Activated naive CD4-positive, alpha-beta T cell treated with anti-CD3 and anti-CD28 coated beads, Interleukin-2, amount 50 U/mL, for 24 hours (primary cell): Measurements from ENCODE around the gene CEMP1.

ENCODE experiments used
- H3K27ac Mint-ChIP-seq: one replicate; pipeline ENCODE4 v1.8.0; 2021; ENCODE audit warnings: mild to moderate bottlenecking, mixed read lengths
- H3K27me3 Mint-ChIP-seq: one replicate; pipeline ENCODE4 v1.8.0; 2021; ENCODE audit warnings: mixed read lengths
- H3K36me3 Mint-ChIP-seq: one replicate; pipeline ENCODE4 v1.8.0; 2021; ENCODE audit warnings: mixed read lengths
- H3K4me1 Mint-ChIP-seq: one replicate; pipeline ENCODE4 v1.8.0; 2021; ENCODE audit warnings: mixed read lengths
- H3K4me3 Mint-ChIP-seq: one replicate; pipeline ENCODE4 v1.8.0; 2021; ENCODE audit warnings: mild to moderate bottlenecking, mixed read lengths
- H3K9me3 Mint-ChIP-seq: one replicate; pipeline ENCODE4 v1.8.0; 2021; ENCODE audit warnings: mixed read lengths

The CEMP1 gene

DNA sequence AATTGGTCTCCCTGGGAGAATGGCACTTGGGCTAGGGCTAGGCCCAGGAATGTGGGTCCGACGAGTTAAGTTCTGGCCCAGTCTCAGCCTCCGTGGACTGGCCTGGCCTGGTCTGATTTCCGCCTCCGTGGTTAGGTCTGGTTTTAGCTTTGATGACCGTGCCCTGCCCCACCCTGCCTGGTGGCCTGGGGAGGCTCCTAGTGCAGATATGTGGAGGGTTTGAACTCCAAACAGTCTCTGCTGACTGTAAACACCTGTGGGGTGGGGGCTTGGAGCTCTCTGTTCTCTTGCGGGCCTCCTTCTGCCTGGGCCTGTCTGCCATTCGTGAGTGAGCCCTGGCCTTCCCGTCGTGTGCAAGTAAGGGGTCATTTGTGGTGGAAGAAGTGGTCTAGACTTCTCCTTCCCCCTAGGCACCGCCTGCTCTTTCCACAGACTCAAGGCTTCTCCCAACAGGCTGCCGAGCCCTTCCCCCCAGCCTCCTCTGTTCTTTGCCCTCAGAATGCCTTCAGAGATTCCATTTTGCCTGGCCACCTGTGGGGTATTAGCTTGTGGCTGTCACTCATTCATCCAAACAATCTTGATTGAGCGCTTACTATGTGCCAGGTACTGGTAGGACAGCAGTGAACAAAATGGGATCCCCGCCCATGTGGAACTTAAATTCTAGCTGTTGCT lies 15.9 kb downstream of the CEMP1 start:
- Mint-ChIP-seq H3K4me3 (peak overlapping the region; percentile 91), H3K27ac (peak overlapping the region; percentile 90), H3K9me3 (no peaks in the 10 kb centered on the region), H3K36me3 (peaks cover 2% of the 10 kb centered on the region), H3K27me3 (no peaks in the 10 kb centered on the region), H3K4me1 (peaks cover 60% of the 10 kb centered on the region)

DNA sequence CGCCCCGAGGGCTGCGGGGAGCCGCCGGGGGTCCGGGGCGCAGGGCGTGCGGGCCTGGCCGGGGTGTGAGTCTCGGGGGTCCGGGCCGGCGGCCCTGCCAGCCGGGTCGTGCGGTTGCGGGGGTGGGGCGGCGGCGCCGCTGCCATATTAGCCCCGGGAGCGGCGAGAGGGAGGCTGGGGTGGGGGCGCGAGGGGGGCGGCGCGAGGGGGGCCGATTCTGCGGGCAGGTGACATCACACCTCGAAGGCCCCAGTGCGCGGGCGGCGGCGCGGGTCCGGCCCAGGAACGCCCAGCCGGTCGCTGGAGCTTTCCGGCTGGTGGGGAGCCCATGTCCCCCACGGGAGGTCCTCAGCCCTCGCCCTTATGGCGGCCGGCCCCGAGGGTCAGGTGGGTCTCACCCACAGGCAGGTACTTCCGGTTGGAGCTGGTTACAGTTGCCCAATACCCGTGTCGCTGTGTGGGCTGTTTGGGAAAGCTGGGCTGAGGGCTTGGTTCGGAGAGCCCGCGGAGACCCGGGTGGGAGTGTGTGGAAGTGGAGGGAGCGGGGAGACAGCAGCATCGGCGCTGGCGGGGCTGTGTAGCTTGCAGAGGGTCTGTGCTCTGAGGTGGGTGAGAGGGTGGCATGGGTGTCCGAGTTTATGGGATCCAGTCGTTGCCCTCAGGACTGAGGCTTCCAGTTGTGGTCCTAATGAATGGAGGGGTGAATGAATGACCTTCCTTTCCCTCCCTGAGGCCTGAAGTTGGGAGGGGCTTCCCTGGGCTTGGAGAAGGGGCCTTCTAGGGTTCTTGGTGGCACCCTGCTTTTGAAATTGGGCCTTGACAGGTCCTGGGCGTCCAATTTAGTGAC lies 16.7 kb downstream of the CEMP1 start:
- Mint-ChIP-seq H3K27me3 (no peaks in the 10 kb centered on the region), H3K27ac (peak overlapping the region; percentile 90), H3K9me3 (no peaks in the 10 kb centered on the region), H3K36me3 (no peaks in the 10 kb centered on the region), H3K4me1 (peaks cover 54% of the 10 kb centered on the region), H3K4me3 (peak overlapping the region; percentile 91)

DNA sequence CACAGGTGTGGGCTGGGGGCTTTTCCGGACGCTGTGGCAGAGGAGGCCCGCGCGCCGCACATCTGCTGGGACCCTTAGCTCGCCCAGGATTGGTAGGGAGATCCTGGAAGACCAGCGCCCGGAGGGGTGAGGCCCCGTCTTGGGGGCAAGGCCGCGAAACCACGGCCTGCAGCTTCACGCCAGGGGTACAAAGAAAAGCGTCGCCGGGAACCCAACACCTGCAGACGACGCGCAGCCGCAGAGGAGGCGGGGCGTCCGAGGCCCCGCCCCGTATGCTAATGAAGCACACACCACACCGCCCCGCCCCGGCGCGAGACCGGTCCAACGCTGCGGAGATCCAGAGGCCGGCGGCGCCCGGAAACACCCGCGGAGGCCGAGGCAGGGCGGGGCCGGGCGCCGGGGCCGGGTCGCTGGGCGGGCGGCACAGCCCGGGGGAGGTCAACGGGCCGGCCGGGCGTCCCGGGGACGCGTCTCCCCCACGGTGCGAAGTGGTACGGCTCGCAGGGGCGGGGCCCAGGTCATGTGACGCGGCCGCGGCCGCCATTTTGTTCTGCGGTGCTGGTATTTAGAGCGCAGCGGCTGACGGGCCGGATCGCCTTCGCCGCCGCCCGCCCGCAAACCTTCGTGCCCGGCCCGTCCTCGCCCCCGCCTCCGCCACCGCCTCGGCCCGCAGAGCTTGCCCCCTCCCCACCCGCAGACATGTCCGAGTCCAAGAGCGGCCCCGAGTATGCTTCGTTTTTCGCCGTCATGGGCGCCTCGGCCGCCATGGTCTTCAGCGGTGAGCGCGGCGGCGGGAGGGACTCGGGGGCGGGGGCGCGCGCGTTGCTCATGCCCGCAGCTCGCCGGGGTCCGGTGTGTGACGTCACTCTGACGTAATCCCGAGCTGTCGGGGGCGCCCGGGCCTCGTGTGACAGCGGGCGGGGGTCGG lies 17.5 kb downstream of the CEMP1 start, which contains the start of gene ATP6V0C:
TSS of gene ATP6V0C (plus strand) at position 548 of the 928 bp plus-strand sequence. CDS start at position 700, 152 bp downstream.
- H3K9me3 Mint-ChIP-seq: no peaks in the 10 kb centered on the region
- H3K27me3 Mint-ChIP-seq: no peaks in the 10 kb centered on the region
- peaks cover 48% of the 10 kb centered on the region for H3K4me1 Mint-ChIP-seq
- peak within 1 kb of the TSS; percentile 96 for H3K27ac Mint-ChIP-seq
- H3K36me3 Mint-ChIP-seq: no peaks in the 10 kb centered on the region
- peak within 1 kb of the TSS; percentile 91 for H3K4me3 Mint-ChIP-seq

DNA sequence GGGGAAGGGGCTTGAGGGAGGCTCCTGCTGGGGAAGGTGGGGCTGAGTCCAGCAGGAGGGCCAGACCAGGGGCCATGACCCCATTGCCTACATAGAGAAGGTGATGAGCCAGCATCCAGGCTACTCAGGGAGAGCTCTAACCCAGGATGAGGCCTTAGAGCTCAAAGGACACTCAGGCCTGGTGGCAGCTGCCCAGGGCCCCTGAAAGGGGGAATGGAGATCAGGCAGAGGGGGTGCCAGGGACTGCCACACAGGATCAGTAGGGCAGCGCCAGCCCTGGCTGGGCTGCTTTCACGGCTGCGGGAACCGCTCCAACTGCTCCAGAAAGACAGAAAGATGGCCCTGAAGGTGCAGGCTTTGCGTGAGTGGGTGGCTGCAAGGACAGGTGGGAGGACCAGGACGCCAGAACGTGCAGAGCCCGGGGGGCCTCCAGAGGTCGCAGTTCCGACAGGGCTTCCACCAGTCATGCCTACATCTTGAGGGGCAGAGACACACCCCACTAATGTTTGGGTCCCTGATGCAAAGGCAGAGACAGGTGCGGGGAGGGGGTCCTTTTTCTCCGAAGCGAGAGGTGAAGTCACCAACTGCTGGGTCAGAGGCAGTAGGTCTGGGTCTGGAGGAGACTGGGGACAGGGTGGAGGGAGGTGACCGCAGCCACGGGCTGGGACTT lies 18.3 kb downstream of the CEMP1 start:
- no peaks in the 10 kb centered on the region for H3K36me3 Mint-ChIP-seq
- peak overlapping the region; percentile 86 for H3K27ac Mint-ChIP-seq
- peaks cover 41% of the 10 kb centered on the region for H3K4me1 Mint-ChIP-seq
- no peaks in the 10 kb centered on the region for H3K9me3 Mint-ChIP-seq
- peak overlapping the region; percentile 89 for H3K4me3 Mint-ChIP-seq
- no peaks in the 10 kb centered on the region for H3K27me3 Mint-ChIP-seq

DNA sequence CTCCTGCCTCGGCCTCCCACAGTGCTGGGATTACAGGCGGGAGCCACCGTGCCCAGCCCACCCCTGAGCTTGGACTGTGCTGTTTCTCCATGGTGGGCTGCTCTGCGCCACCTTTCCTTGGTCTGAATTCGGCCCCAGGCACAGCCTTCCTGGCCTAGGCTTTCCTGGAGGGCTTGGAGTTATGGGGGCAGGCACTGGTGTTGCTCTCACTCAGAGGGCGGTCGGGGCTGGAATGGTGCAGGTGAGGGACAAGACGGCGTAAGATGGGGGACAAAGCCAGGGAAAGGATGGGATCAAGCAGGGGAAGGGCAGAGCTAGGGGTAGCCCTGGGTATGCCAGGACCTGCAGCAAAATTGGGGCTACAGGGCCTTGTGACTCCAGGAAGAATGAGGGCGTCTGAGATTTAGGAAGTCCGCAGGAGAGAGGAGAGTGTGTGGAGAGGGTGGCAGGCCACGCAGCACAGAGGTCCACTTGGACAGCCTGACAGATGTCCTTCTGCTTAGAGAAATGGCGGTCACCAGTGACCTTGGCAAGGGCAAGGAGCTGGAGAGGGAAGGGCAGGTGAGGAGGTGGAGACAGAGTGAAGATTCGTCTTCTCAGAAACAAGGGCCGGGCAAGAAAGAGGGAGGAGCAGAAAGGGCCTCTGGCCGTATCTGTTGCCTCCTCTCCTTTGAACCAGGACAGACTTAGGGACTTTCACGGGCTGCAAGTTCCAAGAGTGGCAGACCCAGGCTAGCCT lies 19.0 kb downstream of the CEMP1 start:
- H3K27ac Mint-ChIP-seq: peak overlapping the region; percentile 63
- H3K36me3 Mint-ChIP-seq: no peaks in the 10 kb centered on the region
- no peaks in the 10 kb centered on the region for H3K27me3 Mint-ChIP-seq
- peaks cover 34% of the 10 kb centered on the region for H3K4me1 Mint-ChIP-seq
- H3K9me3 Mint-ChIP-seq: no peaks in the 10 kb centered on the region
- H3K4me3 Mint-ChIP-seq: peak overlapping the region; percentile 89

DNA sequence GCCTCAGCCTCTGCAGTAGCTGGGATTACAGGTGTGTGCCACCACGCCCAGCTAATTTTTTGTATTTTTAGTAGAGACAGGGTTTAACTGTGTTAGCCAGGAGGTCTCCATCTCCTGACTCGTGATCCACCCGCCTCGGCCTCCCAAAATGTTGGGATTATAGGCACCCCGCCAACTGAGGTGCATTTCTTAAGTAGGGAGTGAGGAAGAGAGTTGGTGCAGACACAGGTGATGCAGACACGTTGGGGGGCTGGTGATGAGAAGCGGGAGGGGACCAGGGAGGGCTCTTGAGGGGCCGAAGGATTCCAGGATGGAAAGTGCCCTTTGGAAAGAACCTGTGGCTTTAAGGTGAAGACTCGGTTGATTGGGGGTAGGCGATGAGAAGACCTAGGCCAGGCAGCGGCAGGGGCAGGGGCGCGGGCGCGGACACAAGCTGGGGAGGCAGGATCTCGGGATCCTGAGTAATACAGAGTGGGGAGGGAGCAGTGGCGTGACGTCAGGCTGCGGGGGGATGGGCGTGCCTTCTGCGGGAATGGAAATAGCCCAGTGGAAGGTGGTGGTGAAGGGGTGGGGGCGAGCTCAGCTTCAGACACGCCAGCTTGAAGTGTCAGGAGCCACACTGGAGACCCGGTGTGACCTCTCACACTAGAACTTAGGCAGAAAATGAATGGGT lies 19.9 kb downstream of the CEMP1 start:
- H3K27me3 Mint-ChIP-seq: no peaks in the 10 kb centered on the region
- no peaks in the 10 kb centered on the region for H3K9me3 Mint-ChIP-seq
- no peak overlapping the region for H3K27ac Mint-ChIP-seq
- H3K4me1 Mint-ChIP-seq: peaks cover 25% of the 10 kb centered on the region
- H3K4me3 Mint-ChIP-seq: no peak overlapping the region
- H3K36me3 Mint-ChIP-seq: no peaks in the 10 kb centered on the region

DNA sequence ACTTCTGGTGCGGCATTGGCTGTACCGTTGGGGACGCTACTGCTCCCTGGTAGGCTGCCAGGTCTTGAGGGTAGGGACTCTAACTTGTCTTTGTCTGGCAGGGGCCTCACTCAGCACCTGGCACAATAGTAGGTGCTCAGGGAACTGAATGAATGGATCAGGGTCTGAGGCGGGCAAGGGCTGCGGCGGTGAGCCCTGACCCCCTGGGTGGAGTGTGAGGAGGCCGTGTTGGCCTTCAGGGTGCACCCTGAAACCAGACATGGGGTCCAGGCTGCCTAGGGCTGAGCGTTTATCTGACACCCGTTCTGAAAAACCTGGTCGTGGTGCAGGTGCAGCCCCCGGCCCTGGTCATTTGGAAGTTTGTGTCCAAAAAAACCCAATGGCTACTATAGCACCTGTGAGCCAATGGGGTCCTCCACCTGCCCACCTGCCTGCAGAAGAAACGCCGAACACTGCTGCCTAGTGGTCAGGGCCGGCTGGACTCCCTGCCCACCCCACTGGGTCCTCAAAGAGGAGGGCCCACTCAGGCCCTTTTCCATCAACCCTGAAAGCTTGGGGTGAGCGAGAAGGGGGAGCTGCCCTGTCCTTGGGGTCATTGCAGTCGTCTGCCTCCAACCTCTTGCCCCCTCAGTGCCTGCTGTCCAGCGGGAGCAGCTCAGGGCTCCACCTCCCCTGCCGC lies 22.3 kb downstream of the CEMP1 start:
- no peaks in the 10 kb centered on the region for H3K36me3 Mint-ChIP-seq
- H3K9me3 Mint-ChIP-seq: no peaks in the 10 kb centered on the region
- H3K4me1 Mint-ChIP-seq: peaks cover 13% of the 10 kb centered on the region
- H3K4me3 Mint-ChIP-seq: no peak overlapping the region
- H3K27ac Mint-ChIP-seq: no peak overlapping the region
- no peaks in the 10 kb centered on the region for H3K27me3 Mint-ChIP-seq

DNA sequence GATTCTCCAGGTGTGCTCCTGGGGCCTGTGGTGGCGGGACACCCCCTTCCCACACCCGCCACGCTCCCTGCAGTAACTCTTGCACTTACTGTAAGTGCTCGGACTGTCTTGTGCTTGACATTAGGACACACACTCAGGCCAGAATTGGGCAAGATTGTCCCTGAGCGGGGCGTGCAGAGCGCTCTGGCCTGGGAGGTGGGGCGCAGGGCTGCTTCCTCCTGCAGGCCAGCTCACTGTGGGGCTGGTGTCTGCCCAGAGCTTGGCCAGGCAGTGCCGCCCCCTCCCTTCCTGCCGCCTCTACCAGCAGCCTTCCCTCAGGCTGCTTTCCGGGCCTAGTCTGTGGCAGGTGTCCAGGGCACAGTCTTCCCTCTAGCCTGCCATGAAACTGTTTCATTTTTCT lies 23.5 kb downstream of the CEMP1 start:
- H3K4me1 Mint-ChIP-seq: peaks cover 6% of the 10 kb centered on the region
- H3K27me3 Mint-ChIP-seq: no peaks in the 10 kb centered on the region
- no peak overlapping the region for H3K27ac Mint-ChIP-seq
- no peak overlapping the region for H3K4me3 Mint-ChIP-seq
- H3K36me3 Mint-ChIP-seq: no peaks in the 10 kb centered on the region
- no peaks in the 10 kb centered on the region for H3K9me3 Mint-ChIP-seq

DNA sequence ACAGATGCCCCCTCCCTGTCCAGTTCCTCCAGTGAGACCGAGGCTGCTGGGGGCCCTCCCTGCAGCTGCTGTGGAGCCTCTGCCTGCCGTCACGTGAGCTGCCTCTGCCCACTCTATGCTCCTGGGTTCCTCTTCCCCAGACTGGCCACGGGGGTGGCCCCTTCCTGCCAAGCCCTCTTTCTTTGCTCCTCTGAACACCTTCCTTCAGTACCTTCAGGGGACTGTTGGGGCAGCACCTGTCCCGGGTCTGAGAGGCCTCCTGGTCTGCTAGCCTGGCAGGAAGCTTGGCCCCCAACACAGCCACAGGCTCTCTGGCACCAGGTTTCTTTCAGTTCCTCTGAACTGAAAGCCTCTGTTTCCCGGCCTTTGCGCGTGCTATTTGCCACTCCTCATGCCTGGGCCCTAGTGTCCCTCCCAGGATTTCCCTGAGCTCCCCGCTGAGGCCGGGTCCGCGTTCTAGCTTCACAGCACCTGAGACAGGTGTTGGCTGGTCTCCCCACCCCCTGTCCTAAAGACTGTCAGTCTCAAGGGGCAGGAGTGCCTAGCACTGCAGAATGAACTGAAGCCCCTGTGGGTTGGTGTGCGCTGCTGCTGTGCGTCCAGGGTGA lies 24.1 kb downstream of the CEMP1 start:
- Mint-ChIP-seq H3K4me3 (no peak overlapping the region), H3K27me3 (no peaks in the 10 kb centered on the region), H3K4me1 (peaks cover 1% of the 10 kb centered on the region), H3K27ac (no peak overlapping the region), H3K9me3 (no peaks in the 10 kb centered on the region), H3K36me3 (no peaks in the 10 kb centered on the region)

DNA sequence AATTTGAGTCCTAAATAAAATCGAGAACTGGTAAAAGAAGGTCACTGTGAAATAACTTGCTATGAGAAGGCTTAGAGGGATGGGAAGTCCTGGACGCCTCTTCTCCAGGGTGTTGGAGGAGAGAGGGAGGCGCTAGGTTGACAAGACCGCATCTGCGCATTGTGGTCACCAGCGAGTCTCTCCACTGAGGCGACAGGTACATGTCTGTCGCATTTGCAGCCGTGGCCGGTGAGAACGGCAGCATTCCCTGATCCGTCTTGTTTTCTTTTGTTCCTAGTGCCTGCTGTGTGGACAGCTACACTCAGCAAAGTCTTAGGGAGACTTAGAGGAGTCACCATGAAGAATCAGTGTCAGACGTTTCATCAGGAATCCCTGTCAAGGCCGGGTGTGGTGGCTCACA lies 25.5 kb downstream of the CEMP1 start:
- H3K27me3 Mint-ChIP-seq: no peaks in the 10 kb centered on the region
- no peak overlapping the region for H3K4me3 Mint-ChIP-seq
- no peaks in the 10 kb centered on the region for H3K36me3 Mint-ChIP-seq
- no peaks in the 10 kb centered on the region for H3K9me3 Mint-ChIP-seq
- H3K27ac Mint-ChIP-seq: no peak overlapping the region
- H3K4me1 Mint-ChIP-seq: no peaks in the 10 kb centered on the region

DNA sequence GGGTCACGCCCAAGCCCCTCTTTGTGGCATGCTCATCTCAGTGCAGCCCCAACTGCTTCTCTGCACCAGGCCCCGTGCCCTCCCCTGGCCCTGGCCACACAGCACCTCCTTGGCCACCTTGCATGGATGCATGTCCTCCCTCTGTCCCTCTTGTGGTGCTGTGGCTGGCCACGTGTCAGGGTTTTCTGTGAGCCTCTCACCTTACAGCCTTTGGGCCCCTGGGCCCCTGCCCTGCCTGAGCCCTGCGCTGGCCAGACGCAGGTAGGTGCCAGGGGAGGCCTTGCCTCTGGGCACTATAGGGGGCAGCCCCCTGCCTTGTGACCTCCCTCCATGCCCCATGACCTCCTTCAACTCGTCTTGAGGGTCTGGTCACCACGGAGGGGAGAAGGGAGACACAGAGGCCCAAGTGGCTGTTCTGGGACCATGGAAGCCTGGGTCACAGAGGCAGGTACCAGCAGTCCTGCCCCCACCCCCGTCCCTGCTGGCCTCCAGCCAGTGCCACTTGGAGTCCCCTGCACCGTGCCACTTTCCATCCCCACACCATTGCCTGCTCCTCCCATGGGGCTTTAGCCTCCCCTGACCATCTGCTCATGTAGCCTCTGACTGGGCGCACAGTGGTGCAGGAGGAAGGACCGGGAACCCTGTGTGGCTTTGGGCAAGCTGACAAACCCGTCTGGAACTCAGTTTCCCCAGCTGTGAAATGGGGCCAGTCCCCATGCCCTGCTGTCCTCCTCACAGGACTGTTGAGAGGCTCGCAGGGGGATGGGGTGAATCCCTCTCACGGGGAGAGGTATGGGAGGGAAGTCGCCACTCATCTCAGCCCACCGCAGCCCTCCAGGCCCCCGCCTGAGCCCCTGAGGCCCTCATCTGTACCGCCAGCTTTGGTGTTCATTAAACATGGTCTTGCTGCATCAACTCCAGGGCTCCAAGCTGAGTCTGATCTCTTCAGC lies 29.0 kb downstream of the CEMP1 start:
- Mint-ChIP-seq H3K9me3 (no peaks in the 10 kb centered on the region), H3K4me1 (no peaks in the 10 kb centered on the region)

DNA sequence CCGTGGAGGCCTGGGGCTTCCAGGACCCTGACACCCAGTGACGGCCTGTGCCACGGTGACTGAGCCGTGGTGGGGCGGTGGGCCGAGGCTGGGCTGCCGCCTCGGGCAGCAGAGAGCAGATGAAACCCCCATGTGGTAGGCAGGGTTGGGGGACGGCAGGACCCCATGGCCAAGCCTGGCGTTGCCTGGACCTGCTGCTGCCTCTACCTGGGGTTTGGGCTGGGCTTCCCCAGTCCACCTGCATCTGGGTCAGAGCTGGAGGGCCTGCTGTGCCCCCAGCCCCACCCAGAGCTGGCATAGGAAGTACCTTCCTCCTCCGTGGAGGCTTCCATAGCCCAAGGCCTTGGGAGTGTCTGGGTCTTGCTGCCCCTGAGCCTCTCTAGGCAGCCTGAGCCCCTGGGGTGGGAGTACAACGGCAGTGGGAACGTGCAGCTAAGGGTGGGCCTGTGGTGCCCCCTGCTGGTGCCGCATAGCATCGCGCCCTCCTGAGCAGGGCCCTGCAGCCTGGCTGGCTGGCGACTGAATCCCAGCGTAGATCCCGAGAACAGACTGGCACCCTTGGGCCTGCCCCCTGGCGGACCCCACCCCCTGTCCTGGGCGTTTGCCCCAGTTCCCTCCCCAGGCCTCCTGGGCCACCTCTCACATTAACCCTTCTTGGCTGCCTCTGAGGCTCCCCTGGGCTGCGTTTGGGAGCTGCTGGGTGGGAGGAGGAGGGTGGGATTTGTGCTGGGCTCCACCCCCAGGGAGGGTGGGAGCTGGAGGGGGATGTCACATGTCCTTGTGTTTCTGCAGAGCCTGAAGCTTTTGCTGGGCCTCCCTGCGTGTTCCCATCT lies 30.1 kb downstream of the CEMP1 start:
- no peaks in the 10 kb centered on the region for H3K27me3 Mint-ChIP-seq
- H3K4me1 Mint-ChIP-seq: no peaks in the 10 kb centered on the region
- H3K9me3 Mint-ChIP-seq: no peaks in the 10 kb centered on the region
- peaks cover 4% of the 10 kb centered on the region for H3K36me3 Mint-ChIP-seq
- no peak overlapping the region for H3K4me3 Mint-ChIP-seq
- no peak overlapping the region for H3K27ac Mint-ChIP-seq

More for the DNA sequence above, 29.0 kb downstream of the CEMP1 start:
- Mint-ChIP-seq H3K36me3 (peaks cover 4% of the 10 kb centered on the region), H3K4me3 (no peak overlapping the region), H3K27me3 (no peaks in the 10 kb centered on the region), H3K27ac (no peak overlapping the region)
